GM19043 (cell line): ENCODE measurements around the gene WHAMM.
"Not testable (repeated sequence)": the region's sequence is repeated elsewhere in the genome, so short reads cannot be mapped to it uniquely, and the experiment has no call there.

Experiments used
- ATAC-seq: cut with Tn5 transposase; IDR thresholded peaks from one replicate; pipeline ENCODE4 v1.9.1; 2021; ENCODE audit warnings: low read depth; ENCODE audit not compliant: unreplicated experiment

The WHAMM gene

DNA sequence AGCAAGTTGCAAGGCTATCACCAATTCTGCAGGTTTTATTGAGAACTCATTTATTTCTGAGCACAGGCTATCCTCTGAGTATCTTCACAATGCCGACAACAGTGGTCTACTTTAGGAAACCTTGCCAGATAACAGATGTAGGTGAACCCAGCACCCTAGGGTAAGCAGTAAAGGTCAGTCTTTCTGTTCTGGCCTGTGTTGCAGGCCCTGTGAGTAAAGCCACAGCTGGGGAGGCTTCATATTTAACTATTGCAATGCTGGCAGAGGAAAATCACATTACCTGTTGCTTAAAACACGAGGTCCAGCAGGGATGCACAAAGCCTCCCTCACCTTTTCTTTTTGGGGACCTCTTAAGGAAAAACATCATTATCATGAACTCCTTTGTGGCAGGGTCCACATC lies 55.5 kb downstream of the WHAMM start:
- no peak for ATAC-seq

DNA sequence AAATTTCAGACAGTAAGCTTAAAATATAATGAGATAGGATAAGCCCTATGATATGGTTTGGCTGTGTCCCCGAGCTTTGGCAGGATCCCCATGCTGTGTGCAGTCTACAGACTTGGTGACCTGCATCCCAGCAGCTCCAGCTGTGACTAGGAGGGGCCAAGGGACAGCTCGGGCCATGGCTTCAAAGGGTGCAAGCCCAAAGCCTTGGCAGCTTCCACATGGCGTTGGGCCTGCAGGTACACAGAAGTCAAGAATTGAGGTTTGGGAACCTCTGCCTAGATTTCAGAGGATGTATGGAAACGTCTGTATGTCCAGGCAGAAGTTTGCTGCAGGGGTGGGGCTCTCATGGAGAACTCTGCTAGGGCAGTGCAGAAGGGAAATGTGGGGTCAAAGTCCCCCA lies 56.2 kb downstream of the WHAMM start:
- ATAC-seq = not testable (repeated sequence)

DNA sequence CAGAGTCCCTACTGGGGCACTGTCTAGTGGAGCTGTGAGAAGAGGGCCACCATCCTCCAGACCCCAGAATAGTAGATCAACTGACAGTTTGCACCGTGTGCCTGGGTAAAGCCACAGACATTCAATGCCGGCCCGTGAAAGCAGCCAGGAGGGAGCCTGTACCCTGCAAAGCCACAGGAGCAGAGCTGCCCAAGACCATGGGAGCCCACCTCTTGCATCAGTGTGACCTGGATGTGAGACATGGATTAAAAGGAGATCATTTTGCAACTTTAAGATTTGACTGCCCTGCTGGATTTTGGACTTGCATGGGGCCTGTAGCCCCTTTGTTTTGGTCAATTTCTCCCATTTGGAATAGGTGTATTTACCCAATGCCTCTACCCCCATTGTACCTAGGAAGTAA lies 56.6 kb downstream of the WHAMM start:
- not testable (repeated sequence) for ATAC-seq

DNA sequence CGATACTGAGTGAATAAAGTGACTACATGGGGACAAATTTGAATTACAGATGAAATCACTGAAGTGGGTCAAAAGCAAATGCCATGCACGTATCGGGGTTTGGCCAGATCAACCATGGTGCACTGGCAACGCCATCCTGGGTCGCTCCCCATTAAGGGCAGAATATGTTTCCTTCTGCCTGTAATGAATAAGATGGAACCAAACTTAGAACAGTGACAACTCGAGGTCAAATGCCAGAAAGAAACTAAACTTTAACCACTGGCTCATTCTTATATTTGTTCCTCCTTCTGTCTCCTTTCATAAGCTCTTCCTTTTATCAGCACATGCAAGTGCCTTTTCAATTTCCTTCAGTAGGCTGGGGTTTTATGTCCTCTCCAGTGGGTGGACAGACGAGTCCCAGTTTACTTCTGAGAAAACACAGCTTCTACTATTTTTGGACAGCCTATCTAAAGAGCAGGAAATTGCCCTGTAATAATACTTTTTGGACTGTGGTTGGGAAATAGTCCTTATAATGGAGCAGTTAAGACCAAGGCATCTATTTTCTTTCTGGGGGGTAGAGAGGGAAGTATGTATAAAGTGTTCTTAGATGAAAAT lies 61.4 kb downstream of the WHAMM start:
- ATAC-seq = no peak

DNA sequence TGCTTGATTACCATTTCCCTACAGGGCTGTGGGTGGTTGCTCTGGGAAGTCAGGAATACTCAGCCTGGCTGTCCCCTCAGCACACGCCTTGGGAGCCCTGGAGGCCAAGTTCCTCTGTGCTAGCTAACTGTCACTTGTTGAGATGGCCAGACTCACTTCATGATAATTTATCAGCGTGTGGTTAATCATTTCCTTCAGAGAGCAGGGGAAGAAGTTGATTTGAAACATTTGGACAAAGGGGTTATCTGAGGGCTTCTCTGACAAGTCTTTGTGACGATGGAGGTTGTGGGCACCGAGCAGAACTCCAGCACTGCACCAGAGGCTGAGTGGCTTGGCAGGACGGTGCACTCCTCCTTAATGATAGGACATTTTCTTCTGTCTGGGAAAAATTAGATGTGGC lies 61.9 kb downstream of the WHAMM start:
- ATAC-seq = no peak

DNA sequence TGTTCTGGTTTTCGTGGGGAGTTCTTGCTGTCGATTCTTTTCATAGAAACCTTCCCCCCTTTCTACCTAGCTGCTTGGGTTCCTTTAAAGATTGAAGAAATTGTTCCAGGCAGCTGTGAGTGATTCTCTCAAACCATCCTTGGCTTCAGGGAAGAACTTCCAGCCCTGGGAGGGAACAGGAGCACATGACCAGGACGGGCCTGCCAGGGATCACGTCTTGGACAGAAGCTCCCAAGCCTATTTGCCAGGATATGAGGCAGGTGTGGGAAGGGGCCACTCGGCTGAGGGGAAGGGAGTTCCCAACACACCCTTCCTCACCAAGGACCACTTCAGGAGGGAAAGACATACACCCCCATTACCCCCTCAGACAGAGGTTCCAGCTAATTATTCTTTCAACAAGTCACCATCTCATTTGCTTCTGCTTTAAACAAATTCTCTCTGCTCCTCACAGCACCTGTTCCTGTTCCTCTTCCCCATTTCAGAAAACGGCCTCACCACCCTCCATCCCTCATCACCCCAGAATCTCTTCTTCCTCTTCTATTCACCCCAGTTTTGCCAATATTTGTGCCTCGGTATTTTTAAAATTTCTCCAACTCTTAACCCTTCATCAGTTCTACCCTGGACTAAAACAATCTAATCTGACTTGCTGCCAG lies 62.5 kb downstream of the WHAMM start:
- no peak for ATAC-seq

DNA sequence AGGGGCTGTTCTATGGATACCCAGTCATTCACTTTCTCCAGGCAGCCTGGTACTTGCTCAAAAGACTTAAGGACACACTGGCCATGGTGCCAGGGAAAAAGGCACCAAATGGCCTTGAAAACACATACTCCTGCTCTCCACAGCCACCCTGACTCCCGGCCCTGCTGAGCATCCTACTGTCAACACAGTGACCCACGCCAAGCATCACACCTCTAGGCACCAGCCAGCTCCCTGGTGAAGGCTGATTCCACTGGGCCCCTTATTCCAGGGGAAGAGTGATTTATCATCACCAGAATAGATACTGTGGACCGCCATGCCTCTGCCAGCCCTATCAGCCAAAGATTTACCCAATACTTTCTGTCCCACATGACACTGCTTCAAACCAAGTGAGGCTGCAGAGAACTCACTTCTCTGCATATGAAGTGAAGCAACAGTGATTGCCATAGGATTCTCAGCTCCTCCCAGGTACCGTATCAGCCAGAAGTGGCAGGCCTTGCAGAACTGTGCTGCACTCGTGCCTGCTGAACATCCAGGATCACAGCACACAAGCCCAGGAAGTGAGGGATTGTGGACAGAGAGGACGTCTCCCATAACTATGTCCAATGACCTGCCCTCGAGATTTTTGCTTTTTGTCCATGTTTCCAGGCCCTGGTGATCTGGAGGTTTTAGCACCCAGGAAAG lies 63.7 kb downstream of the WHAMM start:
- ATAC-seq = no peak

DNA sequence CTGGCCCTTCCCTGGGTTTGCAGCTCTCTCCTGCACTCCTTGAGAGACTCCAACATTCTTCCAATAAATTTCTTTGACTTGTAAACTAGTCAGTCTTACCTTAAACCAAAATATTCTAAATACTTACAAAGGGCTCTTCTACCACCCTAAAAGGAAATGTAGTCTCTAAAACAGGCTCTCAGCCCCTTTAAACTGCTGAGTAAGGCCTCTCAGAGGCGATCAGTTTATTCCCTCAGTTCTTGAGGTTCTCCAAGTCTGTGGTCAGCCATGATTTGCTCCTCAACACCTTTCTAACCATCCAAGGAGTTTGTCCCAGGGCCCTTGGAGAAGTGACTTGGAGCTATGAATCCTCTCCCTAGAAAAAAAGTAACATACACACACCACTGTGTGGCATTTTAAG lies 64.8 kb downstream of the WHAMM start:
- no peak for ATAC-seq

DNA sequence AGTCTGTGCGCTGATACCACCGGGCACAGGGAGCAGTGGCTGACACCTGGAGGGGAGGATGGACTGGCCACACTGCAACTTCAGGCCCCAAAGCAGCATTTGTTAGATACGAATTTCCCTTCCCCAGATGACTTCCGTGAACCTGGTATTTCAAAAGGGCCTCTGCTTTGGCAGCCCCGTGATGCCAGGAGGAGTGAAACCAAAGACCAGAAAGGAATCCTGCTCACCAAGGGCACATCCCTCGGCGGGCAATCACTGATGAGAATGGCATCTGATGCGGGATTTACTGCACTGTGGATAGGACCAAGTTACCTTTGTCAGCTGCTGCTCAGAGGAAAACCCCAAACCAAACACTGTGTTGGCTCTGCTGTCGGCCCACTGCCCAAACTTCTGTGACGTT lies 65.5 kb downstream of the WHAMM start:
- no peak for ATAC-seq

DNA sequence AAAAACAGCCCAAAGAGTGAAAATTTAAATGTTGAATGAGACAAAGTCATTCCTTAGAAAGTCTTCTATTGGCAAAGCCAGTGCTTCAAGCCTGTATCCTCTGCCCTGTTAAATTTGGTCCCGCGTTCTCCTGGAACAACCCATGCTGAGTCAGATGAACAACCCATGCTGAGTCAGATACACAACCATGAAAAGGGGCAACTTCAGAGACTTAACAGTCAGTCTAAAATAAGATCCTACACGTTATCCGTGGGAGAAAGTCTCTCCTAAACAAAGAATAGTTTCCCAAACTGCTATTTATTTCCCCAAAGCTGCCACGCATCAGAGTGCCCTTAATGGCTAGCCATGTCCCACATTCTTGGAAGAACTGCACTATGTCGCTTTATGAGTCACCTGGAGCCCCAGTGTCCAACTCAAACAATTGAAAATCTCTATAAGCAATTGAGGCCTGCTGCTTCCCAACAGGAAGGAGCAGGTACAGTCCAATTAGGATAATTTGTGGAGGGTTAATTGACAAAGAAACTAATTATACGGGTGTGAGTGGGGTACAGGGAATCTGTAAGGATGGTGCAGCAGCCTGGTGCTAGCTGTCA lies 66.1 kb downstream of the WHAMM start:
- no peak for ATAC-seq

DNA sequence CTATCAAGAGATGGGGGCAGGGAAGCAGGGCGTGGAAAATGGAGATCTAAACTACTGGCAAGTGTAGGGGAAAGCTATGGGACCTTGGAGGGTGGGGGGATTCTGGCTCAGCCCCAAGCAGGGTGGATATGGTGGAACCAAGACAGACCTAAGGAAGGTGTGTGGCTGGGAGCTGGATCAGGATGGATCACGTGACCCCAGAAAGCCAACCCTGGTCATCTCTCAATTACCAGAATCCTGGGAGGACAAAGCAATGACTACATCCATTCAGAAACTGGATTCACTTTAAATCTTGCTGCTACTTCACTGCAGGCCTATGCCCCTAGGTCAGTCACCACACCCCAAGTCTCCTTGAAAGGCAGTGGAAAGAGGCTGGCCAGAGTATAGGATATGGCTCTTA lies 68.4 kb downstream of the WHAMM start:
- ATAC-seq = no peak

DNA sequence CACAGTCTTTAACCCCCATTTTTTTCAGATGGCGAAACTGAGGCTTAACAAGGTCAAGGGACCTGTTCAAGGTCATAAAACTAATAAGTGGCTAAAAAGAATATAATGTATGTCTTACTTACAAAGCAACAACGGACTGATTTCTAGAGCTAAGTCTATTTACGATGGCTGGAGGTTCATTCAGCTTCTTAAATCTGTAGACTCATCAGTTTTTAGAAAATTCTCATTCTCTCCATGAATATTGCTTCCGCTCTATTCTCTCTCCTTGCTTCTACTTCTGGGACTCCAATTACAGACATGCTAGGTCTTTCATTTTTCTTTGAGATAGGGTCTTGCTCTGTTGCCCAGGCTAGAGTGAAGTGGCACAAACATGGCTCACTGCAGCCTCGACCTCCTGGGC lies 68.9 kb downstream of the WHAMM start:
- no peak for ATAC-seq

DNA sequence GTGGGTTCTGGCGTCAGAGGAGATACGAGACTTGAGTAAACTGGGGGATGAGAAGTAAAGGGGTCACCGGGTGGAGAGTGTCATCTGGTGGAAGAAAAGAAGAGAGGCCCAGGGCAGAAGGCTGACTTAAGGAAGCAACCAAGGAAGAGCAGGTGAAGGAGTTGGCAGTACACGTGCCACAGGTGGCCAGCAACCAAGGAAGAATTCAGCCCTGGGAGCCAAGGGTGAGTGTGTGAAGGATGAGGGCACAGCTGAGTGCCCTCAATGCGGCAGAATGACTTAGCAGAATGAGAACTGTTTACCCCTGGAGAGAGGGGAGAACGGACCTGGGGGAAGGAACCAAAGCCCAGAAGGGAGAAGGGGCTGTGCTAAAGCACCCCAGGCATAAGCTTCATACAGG lies 71.3 kb downstream of the WHAMM start:
- ATAC-seq = no peak

DNA sequence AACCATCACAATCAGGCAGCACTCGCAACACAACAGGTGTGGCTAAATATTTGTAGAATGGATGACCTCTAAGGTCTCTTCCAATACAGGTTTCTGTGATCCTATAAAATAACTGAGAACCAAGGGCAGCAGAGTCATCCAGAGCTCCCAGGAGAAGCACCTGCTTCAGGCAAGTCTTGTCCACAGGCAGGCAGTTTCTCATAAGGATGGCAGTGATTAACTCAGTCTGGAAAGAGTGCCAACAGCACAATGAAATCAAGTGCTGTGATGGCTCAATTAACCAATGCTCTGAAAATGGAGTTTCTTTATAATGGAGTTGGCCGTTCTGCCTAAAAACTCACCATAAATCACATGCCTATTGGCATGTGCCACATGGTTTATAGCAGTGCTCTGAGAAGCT lies 72.3 kb downstream of the WHAMM start:
- no peak for ATAC-seq

DNA sequence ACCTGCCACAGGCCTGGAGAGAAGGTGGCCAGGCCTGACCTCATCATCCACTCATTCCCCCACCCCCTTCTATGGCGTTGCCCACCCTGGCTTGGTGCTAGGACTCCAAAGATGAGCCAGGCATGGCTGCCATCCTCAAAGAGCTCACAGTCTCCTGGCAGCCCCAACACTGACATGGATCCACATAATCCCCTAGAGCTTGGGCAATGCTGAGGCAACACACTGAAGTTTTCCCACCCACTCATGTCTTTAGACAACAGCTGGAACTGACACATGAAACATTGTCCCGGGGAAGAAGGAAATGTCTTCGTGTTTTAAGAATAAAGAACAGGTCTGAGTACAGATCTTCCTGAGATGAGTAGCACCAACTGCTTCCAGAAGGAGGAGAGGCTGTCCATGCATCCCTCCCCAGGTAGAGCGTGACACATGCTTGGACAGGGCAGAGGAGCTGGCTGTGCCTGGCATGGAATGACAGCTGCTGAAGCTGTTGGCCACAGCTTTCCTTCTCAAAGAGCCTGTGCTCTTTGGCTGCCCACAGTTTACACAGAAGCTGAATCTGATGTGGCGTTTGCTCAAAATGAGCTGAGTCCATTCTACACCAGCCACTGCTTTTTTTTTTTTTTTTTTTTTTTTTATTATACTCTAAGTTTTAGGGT lies 73.0 kb downstream of the WHAMM start:
- ATAC-seq = no peak
